ENCODE results near the gene RAB21. TPM values are rescaled to one million over a fixed set of nuclear protein-coding genes. Genes with fewer than 3 reads are reported as not detected.

The RAB21 gene
- total and polyA plus RNA-seq, 4 donors: 5.5 to 15.0 (median 10.0) TPM

GRCh38 chr12:71828813-71829212 is 74.2 kb downstream of the RAB21 start:
- H3K4me1 ChIP-seq (ENCODE audit: control insufficient read depth in 4 of 4, insufficient read depth in 4 of 4, low read length in 3 of 4): no peaks in the 10 kb centered on the region
- TF ChIP-seq JUND (IDR thresholded peaks at IDR 0.05) (no peak), HNF4G (IDR thresholded peaks at IDR 0.05) (no peak), GABPA (IDR thresholded peaks at IDR 0.05 in 1 of 2, conservative IDR thresholded peaks at IDR 0.05 in 1 of 2) (no peak), SP1 (IDR thresholded peaks at IDR 0.05) (no peak), ATF3 (IDR thresholded peaks at IDR 0.05) (no peak), REST (IDR thresholded peaks at IDR 0.05) (no peak), YY1 (IDR thresholded peaks at IDR 0.05) (no peak), TAF1 (conservative IDR thresholded peaks at IDR 0.05) (no peak), MAX (IDR thresholded peaks at IDR 0.05) (no peak)
- H3K9ac ChIP-seq (ENCODE audit: low read depth in 1 of 2, low read length in 2 of 2): no peak overlapping the region
- no peak for DNase-seq (ENCODE audit: low spot score)
- 92% methylated on average over 2 of the region's 2 CpGs for WGBS
- H3K4me3 ChIP-seq (ENCODE audit: low read depth in 1 of 3, low read length in 3 of 3): no peak overlapping the region
- H3K36me3 ChIP-seq (ENCODE audit: control insufficient read depth in 4 of 4, insufficient read depth in 3 of 4, low read depth in 1 of 4, low read length in 3 of 4): no peaks in the 10 kb centered on the region
- no peak overlapping the region for H3K27ac ChIP-seq (ENCODE audit: low read depth in 1 of 2, low read length in 2 of 2)
- no peaks in the 10 kb centered on the region for H3K9me3 ChIP-seq (ENCODE audit: control insufficient read depth in 4 of 4, low read length in 3 of 4)
- peaks cover 0 to 3% (median 0%) of the 10 kb centered on the region in 4 donors for H3K27me3 ChIP-seq (ENCODE audit: control insufficient read depth in 4 of 4, insufficient read depth in 4 of 4, low read length in 3 of 4)

- no peaks in the 10 kb centered on the region for H3K9me3 ChIP-seq (ENCODE audit: control insufficient read depth in 4 of 4, low read length in 3 of 4)
- WGBS: 92% methylated on average over 5 of the region's 5 CpGs
- H3K4me1 ChIP-seq (ENCODE audit: control insufficient read depth in 4 of 4, insufficient read depth in 4 of 4, low read length in 3 of 4): peaks cover 0 to 12% (median 8%) of the 10 kb centered on the region in 4 donors
- H3K9ac ChIP-seq (ENCODE audit: low read depth in 1 of 2, low read length in 2 of 2): no peak overlapping the region
- no peaks in the 10 kb centered on the region for H3K36me3 ChIP-seq (ENCODE audit: control insufficient read depth in 4 of 4, insufficient read depth in 3 of 4, low read depth in 1 of 4, low read length in 3 of 4)
- H3K27ac ChIP-seq (ENCODE audit: low read depth in 1 of 2, low read length in 2 of 2): no peak overlapping the region
- H3K27me3 ChIP-seq (ENCODE audit: control insufficient read depth in 4 of 4, insufficient read depth in 4 of 4, low read length in 3 of 4): no peaks in the 10 kb centered on the region
- H3K4me3 ChIP-seq (ENCODE audit: low read depth in 1 of 3, low read length in 3 of 3): no peak overlapping the region
- no peak for DNase-seq (ENCODE audit: low spot score)
- TF ChIP-seq CTCF (IDR thresholded peaks at IDR 0.05; ENCODE audit: low read depth, low read length, missing input control) (no peak), RXRA (IDR thresholded peaks at IDR 0.05) (no peak), REST (IDR thresholded peaks at IDR 0.05) (no peak), RAD21 (IDR thresholded peaks at IDR 0.05) (no peak)
Observed at GRCh38 chr12:71837356-71837755, 82.7 kb downstream of the RAB21 start.
